Measurements from ENCODE around the gene MGAT4C. TPM values are rescaled to one million over a fixed set of nuclear protein-coding genes. Genes with fewer than 3 reads are reported as not detected.

MGAT4C gene
- total RNA-seq, 1 donor from 2014 or later = not detected

DNA sequence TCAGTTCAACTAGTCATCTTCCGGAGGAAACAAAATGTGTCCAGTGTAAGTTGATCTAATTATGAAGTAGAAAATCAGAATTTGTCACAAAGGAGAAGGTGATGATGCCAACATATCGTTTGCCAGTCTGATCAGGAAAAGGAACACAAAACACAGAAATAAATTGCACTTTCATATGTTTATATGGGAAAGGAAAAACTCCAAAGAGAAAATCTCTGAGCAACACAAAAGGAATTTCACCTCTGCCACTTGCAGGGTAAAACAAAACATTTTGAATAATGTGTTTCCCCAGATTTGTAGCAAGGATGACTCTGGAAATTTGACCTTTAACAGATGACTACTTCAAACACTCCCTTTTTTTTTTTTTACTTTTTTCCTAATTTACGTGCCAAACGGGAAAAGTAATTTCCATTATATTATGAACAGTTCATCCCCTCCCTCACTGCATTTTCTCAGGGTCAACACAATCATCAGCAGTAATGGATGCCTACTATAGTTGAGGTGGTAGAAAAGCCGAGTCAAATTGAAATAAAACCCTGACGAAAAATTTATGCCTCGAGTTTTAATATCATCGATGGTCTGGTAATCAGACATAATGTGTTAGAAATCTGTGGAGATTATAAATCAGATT is 25.6 kb downstream of the MGAT4C start:
- no peaks in the 10 kb centered on the region for H4K20me1 ChIP-seq (ENCODE audit: low read depth)
- no peaks in the 10 kb centered on the region for H3K9me3 ChIP-seq (ENCODE audit: low read depth)
- Mint-ChIP-seq H3K9me3 (peaks cover 3% of the 10 kb centered on the region), H3K27me3 (ENCODE audit: insufficient read depth, low read depth) (no peaks in the 10 kb centered on the region), H3K4me3 (no peak overlapping the region), H3K4me1 (peaks cover 17% of the 10 kb centered on the region), H3K27ac (no peak overlapping the region), H3K36me3 (no peaks in the 10 kb centered on the region)
- no peak for DNase-seq (ENCODE audit: low spot score)
- no peaks in the 10 kb centered on the region for H3K79me2 ChIP-seq (ENCODE audit: low read depth)
- TF ChIP-seq, protein P1, sequence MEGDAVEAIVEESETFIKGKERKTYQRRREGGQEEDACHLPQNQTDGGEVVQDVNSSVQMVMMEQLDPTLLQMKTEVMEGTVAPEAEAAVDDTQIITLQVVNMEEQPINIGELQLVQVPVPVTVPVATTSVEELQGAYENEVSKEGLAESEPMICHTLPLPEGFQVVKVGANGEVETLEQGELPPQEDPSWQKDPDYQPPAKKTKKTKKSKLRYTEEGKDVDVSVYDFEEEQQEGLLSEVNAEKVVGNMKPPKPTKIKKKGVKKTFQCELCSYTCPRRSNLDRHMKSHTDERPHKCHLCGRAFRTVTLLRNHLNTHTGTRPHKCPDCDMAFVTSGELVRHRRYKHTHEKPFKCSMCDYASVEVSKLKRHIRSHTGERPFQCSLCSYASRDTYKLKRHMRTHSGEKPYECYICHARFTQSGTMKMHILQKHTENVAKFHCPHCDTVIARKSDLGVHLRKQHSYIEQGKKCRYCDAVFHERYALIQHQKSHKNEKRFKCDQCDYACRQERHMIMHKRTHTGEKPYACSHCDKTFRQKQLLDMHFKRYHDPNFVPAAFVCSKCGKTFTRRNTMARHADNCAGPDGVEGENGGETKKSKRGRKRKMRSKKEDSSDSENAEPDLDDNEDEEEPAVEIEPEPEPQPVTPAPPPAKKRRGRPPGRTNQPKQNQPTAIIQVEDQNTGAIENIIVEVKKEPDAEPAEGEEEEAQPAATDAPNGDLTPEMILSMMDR (IDR thresholded peaks at IDR 0.05) = no peak
- no peak overlapping the region for H3K27ac ChIP-seq
- H2AFZ ChIP-seq (replicated peaks) = peak overlapping the region; percentile 19
- no peak overlapping the region for H3K9ac ChIP-seq
- no peak overlapping the region for H3K4me2 ChIP-seq
- H3K4me3 ChIP-seq = no peak overlapping the region
- no peaks in the 10 kb centered on the region for H3F3A ChIP-seq (ENCODE audit: low read depth)
- H3K36me3 ChIP-seq = no peaks in the 10 kb centered on the region
- H3K4me1 ChIP-seq = no peaks in the 10 kb centered on the region
- no peaks in the 10 kb centered on the region for H3K27me3 ChIP-seq

DNA sequence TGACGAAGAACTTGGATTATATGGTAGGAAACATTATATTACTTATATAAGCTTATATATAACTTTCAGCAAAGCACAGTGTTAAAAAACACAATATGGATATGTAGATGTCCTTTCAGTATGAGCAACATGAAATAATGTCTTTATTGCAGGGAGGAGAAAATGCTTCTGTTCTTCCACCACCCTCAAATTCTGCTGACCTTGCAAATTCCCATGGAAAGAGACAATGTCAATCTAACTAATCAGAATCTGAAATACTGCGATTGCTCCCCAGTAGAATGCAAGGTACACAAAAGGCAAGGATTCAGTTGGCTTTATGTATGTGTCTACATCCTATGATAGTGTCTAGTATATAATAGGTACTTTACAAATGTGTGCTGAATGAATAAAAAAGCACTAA is 26.4 kb downstream of the MGAT4C start:
- no peaks in the 10 kb centered on the region for H3F3A ChIP-seq (ENCODE audit: low read depth)
- Mint-ChIP-seq H3K4me3 (no peak overlapping the region), H3K9me3 (peaks cover 8% of the 10 kb centered on the region), H3K27ac (no peak overlapping the region), H3K27me3 (ENCODE audit: insufficient read depth, low read depth) (no peaks in the 10 kb centered on the region), H3K36me3 (no peaks in the 10 kb centered on the region), H3K4me1 (peaks cover 17% of the 10 kb centered on the region)
- H3K27me3 ChIP-seq = no peaks in the 10 kb centered on the region
- H3K9ac ChIP-seq = no peak overlapping the region
- H3K36me3 ChIP-seq = no peaks in the 10 kb centered on the region
- no peaks in the 10 kb centered on the region for H3K9me3 ChIP-seq (ENCODE audit: low read depth)
- no peak for TF ChIP-seq EZH2phosphoT487 (IDR thresholded peaks at IDR 0.05)
- no peaks in the 10 kb centered on the region for H3K79me2 ChIP-seq (ENCODE audit: low read depth)
- peak overlapping the region; percentile 19 for H2AFZ ChIP-seq (replicated peaks)
- H4K20me1 ChIP-seq (ENCODE audit: low read depth) = no peaks in the 10 kb centered on the region
- no peak overlapping the region for H3K4me2 ChIP-seq
- H3K4me3 ChIP-seq = no peak overlapping the region
- no peaks in the 10 kb centered on the region for H3K4me1 ChIP-seq
- no peak for DNase-seq (ENCODE audit: low spot score)
- H3K27ac ChIP-seq = no peak overlapping the region

DNA sequence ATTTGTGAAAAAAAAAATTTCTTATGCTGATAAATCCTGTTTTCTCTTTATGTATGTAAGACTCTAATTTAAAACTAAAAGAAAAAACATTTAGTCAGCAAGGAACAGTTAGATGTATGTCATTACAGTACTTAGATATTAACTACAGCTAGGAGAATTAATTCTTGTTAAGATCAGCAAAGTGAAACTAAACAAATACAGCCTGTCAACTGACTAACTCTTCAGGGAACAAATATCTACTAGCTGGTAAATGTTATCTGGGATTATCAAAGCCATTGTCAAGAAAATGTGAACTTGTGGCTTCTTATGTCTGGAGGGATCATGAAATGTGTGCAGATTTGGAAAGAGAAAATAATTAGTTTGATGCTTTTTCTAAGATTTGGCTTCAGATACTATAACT is 27.5 kb downstream of the MGAT4C start:
- Histone ChIP-seq H3K36me3 (no peaks in the 10 kb centered on the region), H3K4me2 (no peak overlapping the region), H3F3A (ENCODE audit: low read depth) (no peaks in the 10 kb centered on the region), H3K27me3 (no peaks in the 10 kb centered on the region), H3K4me1 (no peaks in the 10 kb centered on the region), H2AFZ (replicated peaks) (no peak overlapping the region), H4K20me1 (ENCODE audit: low read depth) (no peaks in the 10 kb centered on the region), H3K4me3 (no peak overlapping the region), H3K79me2 (ENCODE audit: low read depth) (no peaks in the 10 kb centered on the region), H3K9me3 (ENCODE audit: low read depth) (no peaks in the 10 kb centered on the region), H3K27ac (no peak overlapping the region), H3K9ac (no peak overlapping the region)
- H3K27ac Mint-ChIP-seq = no peak overlapping the region
- no peak overlapping the region for H3K4me3 Mint-ChIP-seq
- H3K9me3 Mint-ChIP-seq = peaks cover 8% of the 10 kb centered on the region
- H3K4me1 Mint-ChIP-seq = peaks cover 17% of the 10 kb centered on the region
- H3K36me3 Mint-ChIP-seq = no peaks in the 10 kb centered on the region
- peaks cover 2% of the 10 kb centered on the region for H3K27me3 Mint-ChIP-seq (ENCODE audit: insufficient read depth, low read depth)
- DNase-seq (ENCODE audit: low spot score) = no peak
- no peak for TF ChIP-seq EZH2 (IDR thresholded peaks at IDR 0.05)
- no peak for TF ChIP-seq EZH2phosphoT487 (IDR thresholded peaks at IDR 0.05)
- TF ChIP-seq, protein P1 (IDR thresholded peaks at IDR 0.05) = no peak

DNA sequence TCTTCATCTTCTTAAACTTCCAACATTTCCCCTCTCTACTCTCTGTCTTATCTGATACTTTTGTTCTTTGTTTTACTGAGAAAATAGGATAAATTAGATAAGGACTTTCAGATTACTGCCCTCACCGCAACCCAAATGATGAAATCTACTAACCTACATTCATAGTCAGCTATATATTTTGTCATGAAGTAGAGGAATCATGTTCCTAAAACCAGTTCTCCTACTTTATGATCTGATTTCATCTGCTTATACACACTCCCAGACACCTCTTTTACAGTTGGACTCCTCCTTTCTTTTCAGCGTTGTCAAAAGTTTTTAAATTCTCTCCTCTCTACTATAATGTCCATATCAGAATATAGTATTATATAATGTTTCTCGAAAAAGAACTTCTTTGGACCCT is 29.7 kb downstream of the MGAT4C start:
- DNase-seq (ENCODE audit: low spot score) = no peak
- Histone ChIP-seq H3K9me3 (ENCODE audit: low read depth) (no peaks in the 10 kb centered on the region), H3K9ac (no peak overlapping the region), H3K27me3 (no peaks in the 10 kb centered on the region), H2AFZ (replicated peaks) (no peak overlapping the region), H4K20me1 (ENCODE audit: low read depth) (no peaks in the 10 kb centered on the region), H3K4me1 (no peaks in the 10 kb centered on the region), H3K36me3 (no peaks in the 10 kb centered on the region), H3K4me3 (no peak overlapping the region), H3K4me2 (no peak overlapping the region), H3K79me2 (ENCODE audit: low read depth) (no peaks in the 10 kb centered on the region), H3F3A (ENCODE audit: low read depth) (no peaks in the 10 kb centered on the region), H3K27ac (no peak overlapping the region)
- H3K27ac Mint-ChIP-seq = no peak overlapping the region
- H3K9me3 Mint-ChIP-seq = peaks cover 8% of the 10 kb centered on the region
- H3K4me1 Mint-ChIP-seq = peaks cover 12% of the 10 kb centered on the region
- no peaks in the 10 kb centered on the region for H3K36me3 Mint-ChIP-seq
- TF ChIP-seq, protein P1 (IDR thresholded peaks at IDR 0.05) = no peak
- no peak for TF ChIP-seq EZH2phosphoT487 (IDR thresholded peaks at IDR 0.05)
- TF ChIP-seq EZH2 (IDR thresholded peaks at IDR 0.05) = no peak
- peaks cover 3% of the 10 kb centered on the region for H3K27me3 Mint-ChIP-seq (ENCODE audit: insufficient read depth, low read depth)
- H3K4me3 Mint-ChIP-seq = no peak overlapping the region
